GM19395 (cell line): ENCODE measurements around the gene ATP8B4.
"Not testable (repeated sequence)": the region's sequence is repeated elsewhere in the genome, so short reads cannot be mapped to it uniquely, and the experiment has no call there.

ENCODE experiments used
- ATAC-seq: cut with Tn5 transposase; IDR thresholded peaks from one replicate; pipeline ENCODE4 v1.9.1; 2021; ENCODE audit warnings: mild to moderate bottlenecking, moderate library complexity; ENCODE audit not compliant: unreplicated experiment

Gene ATP8B4

GRCh38 chr15:50138391-50138790 is 19.4 kb upstream of the ATP8B4 start:
- ATAC-seq: no peak

GRCh38 chr15:50137893-50138292 is 18.9 kb upstream of the ATP8B4 start:
- no peak for ATAC-seq

DNA sequence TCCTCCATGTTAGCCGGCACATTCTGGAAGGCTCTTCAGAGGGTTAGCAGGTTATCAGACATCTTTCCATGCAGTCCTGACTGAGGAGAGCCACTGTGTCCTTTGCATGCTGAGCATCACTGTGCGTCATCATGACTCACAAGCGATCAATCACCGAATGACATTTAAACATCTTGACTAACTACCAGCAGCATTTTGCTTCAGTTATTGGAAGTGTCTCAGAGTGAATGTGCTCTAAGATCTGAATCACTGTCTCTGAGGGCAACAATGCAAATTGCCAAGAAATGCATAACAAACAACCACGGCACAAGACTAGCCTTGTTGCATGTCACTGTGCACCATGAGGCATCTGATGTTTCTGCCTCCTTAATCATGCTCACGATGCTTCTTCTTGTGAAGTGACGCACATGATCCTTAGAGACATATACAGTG is 18.3 kb upstream of the ATP8B4 start:
- no peak for ATAC-seq

DNA sequence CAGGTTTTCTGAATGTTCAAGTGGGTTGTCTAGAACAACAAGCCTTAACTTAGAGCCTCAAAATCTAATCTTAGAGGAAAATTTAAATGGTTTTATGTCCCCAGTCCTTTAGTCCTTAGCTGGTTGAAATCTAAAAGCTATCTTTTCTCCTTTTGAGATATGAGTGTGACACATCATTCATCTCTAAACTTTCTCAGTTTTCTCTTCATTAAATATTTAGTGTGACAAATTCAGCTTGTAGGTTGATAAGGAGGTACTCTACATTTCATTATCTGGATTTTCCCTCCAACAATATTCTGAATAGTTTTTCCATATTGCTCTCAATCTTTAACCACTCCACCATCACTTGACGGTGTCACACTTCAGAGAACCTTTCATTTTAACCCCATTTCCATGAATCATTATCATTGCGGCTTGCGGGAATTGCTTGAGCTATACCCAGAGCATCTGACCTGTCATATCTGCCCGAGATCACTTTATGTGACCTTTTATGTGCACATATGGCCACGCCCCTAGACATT is 16.1 kb upstream of the ATP8B4 start:
- peak; percentile 79 for ATAC-seq

DNA sequence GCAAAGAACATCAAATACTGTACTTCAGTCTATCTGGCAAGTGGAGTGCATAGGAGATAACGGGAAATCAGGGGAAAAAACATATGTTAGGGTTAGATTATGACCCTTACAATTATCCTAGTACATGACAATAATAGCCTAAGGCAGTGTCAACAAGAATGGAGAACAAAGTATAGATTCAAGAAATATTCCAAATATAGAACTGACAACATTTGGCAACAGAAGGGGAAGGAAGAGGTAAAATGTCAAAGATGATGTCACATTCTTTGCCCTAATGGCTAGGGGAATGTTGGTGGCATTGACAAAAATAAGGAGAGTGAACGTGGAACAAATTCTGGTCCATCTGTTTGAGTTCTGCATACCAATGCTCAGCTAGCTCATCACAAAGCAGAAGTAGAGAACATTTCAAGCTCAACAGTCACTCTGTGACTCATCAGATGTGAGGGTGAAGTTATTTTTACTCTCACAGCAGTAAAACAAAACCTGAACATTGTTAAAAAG is 15.5 kb upstream of the ATP8B4 start:
- ATAC-seq: peak; percentile 86

- not testable (repeated sequence) for ATAC-seq
These were observed 13.4 kb upstream of the ATP8B4 start for GRCh38 chr15:50132251-50132984.

- ATAC-seq: no peak
These were observed 12.6 kb upstream of the ATP8B4 start for GRCh38 chr15:50131617-50132016.

- ATAC-seq: no peak
These were observed 9.2 kb upstream of the ATP8B4 start for GRCh38 chr15:50128266-50128665.

- ATAC-seq: no peak
These were observed 8.3 kb upstream of the ATP8B4 start for GRCh38 chr15:50127255-50127777.

- ATAC-seq: no peak
These were observed 7.0 kb upstream of the ATP8B4 start for GRCh38 chr15:50126072-50126471.

- ATAC-seq: no peak
These were observed 5.6 kb upstream of the ATP8B4 start for GRCh38 chr15:50124631-50125030.

DNA sequence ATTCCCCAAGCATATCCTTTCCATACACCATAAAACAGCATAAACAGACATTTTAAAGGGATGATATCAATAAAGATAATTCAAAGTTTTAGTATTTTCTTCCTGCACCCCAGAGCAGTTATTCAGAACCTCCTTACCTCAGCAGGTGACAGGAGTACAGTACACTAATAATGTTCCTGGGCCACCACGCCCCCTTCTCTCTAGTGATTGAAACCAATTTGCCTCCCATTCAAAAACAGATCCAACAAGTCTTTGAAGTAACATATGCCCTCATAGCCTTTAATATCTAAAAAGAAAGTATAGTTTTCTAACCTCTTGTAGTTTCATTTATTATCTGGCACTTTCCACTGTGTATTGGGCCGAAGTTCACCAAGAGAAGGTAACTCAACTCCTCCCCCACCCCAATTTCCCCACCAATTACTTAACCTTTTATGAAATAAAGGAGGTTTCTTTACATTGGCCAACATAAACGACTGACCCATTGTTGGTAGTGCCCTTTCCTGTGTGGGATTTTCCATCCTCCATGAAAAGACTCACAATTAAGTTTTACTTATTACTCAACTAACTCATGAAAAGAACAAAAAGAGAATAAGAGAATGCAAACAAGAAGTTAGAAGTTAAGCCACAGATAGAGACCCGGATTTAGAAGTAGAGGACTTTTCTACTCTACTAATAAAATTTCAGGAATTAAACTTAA is 5.0 kb upstream of the ATP8B4 start:
- ATAC-seq: no peak

DNA sequence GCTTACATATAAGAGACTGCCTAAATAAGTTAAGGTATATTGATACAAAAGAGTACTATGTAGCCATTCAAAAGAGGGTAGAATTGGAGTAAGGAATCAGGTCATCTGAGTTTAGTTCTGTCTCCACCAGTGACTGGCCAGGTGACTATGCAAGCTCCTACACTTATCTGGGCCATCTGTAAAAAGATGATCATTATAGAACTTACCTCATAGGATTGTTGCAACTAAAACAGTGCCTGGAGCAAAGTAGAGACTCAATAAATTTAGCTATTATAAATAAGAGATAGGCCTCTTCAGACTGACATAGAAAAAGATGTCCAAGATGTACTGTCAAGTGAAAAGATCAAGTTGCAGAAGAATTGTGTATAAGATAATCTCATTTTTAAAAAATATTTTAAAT is 1.7 kb upstream of the ATP8B4 start:
- ATAC-seq: no peak

GRCh38 chr15:50117431-50118027 is 1.5 kb downstream of the ATP8B4 start:
- no peak for ATAC-seq

GRCh38 chr15:50116477-50116876 is 2.6 kb downstream of the ATP8B4 start:
- no peak for ATAC-seq

- ATAC-seq: no peak
These were observed 4.8 kb downstream of the ATP8B4 start for GRCh38 chr15:50113992-50114780.

DNA sequence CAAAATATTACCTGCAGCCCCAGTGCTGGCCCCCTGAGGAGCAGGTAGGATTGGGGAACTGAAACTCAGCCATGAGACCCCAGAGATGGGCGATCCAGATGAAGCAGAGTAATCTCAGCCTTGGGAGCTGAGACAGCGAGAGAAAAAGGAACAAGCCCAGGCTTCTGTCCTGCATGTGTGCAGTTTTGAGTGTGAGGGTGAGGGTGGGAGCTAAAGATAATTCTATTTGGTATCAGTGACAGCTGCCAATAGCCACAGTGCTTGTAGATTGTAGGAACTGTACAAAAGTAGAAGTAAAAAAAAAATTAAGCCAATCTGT is 5.9 kb downstream of the ATP8B4 start:
- ATAC-seq: peak; percentile 52

GRCh38 chr15:50112488-50113186 is 6.4 kb downstream of the ATP8B4 start:
- no peak for ATAC-seq

- ATAC-seq: no peak
These were observed 8.7 kb downstream of the ATP8B4 start for GRCh38 chr15:50110285-50110684.
